Measurements from ENCODE around the gene ATXN10.
"Not testable (repeated sequence)": the region's sequence is repeated elsewhere in the genome, so short reads cannot be mapped to it uniquely, and the experiment has no call there.

ATXN10 gene

GRCh38 chr22:45671783-45672563 lies at the start of gene ATXN10:
Gene ATXN10, plus strand, starts transcription at chr22:45671834. Its CDS starts 230 bp downstream, at chr22:45672064.
- H3K4me3 ChIP-seq (replicated peaks; ENCODE audit: low read depth, low read length) = peak within 1 kb of the TSS; percentile 97
- no peak for TF ChIP-seq CTCF (IDR thresholded peaks at IDR 0.05; ENCODE audit: low read depth, low read length, missing control alignments)
- DNase-seq (ENCODE audit: extremely low read depth, low read depth) = no peak

- DNase-seq (ENCODE audit: extremely low read depth, low read depth) = no peak
- H3K4me3 ChIP-seq (replicated peaks; ENCODE audit: low read depth, low read length) = no peak overlapping the region
- no peak for TF ChIP-seq CTCF (IDR thresholded peaks at IDR 0.05; ENCODE audit: low read depth, low read length, missing control alignments)
Observed at GRCh38 chr22:45621836-45622600, 49.6 kb upstream of the ATXN10 start.

- not testable (repeated sequence) for H3K4me3 ChIP-seq (replicated peaks; ENCODE audit: low read depth, low read length); DNase-seq (ENCODE audit: extremely low read depth, low read depth)
Observed at GRCh38 chr22:45623464-45624145, 48.0 kb upstream of the ATXN10 start.

- TF ChIP-seq CTCF (IDR thresholded peaks at IDR 0.05; ENCODE audit: low read depth, low read length, missing control alignments) = no peak
- DNase-seq (ENCODE audit: extremely low read depth, low read depth) = no peak
- H3K4me3 ChIP-seq (replicated peaks; ENCODE audit: low read depth, low read length) = no peak overlapping the region
Observed at GRCh38 chr22:45626198-45626651, 45.4 kb upstream of the ATXN10 start.

GRCh38 chr22:45627489-45628233 lies 44.0 kb upstream of the ATXN10 start:
- no peak for TF ChIP-seq CTCF (IDR thresholded peaks at IDR 0.05; ENCODE audit: low read depth, low read length, missing control alignments)
- DNase-seq (ENCODE audit: extremely low read depth, low read depth) = no peak
- no peak overlapping the region for H3K4me3 ChIP-seq (replicated peaks; ENCODE audit: low read depth, low read length)

GRCh38 chr22:45628515-45628914 lies 43.1 kb upstream of the ATXN10 start:
- no peak overlapping the region for H3K4me3 ChIP-seq (replicated peaks; ENCODE audit: low read depth, low read length)
- no peak for DNase-seq (ENCODE audit: extremely low read depth, low read depth)
- TF ChIP-seq CTCF (IDR thresholded peaks at IDR 0.05; ENCODE audit: low read depth, low read length, missing control alignments) = no peak
